ENCODE results near the gene NOD2. TPM values are rescaled to one million over a fixed set of nuclear protein-coding genes. Genes with fewer than 3 reads are reported as not detected.
A peak's percentile ranks its signal among the peaks of the same experiment; 100 is the strongest.

Gene NOD2
- polyA plus RNA-seq, 2 donors, result 6.2 to 11.0 TPM

DNA sequence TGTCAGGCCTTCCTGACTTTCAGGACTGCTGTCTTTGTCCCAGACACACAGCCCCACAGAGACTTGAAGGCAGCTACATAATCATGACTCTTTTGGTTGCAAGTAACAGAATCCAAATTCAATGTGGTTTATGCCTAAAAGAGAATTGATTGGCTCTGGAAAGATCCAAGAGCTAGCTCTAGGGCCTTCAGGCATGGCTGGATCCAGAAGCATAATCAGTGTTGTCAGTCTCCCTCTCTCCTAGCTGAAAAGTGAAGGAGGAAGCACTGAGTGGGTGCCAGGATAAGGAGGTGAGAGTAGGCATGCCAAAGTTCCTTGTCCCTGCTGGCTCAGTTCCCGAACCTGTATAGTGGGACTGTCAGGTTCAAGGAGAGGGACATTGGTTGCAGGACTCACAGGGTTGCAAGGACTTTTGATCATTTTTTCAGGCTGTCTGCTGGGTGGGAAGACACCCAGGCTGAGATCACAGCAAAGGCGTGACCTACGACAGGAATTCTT lies 37.8 kb upstream of the NOD2 start:
- H3K27ac ChIP-seq (ENCODE audit: low read depth in 2 of 2, low read length in 1 of 2), result no peak overlapping the region
- WGBS, 2 donors, result 85 to 89% methylated on average over 3 of the region's 3 CpGs
- H3K9me3 ChIP-seq (ENCODE audit: control insufficient read depth in 2 of 2, insufficient read depth in 1 of 2, low read depth in 1 of 2, low read length in 1 of 2), result no peaks in the 10 kb centered on the region
- H3K4me1 ChIP-seq (ENCODE audit: control insufficient read depth in 2 of 2, insufficient read depth in 2 of 2, low read length in 1 of 2), result no peaks in the 10 kb centered on the region
- H3K27me3 ChIP-seq (ENCODE audit: control insufficient read depth in 1 of 2, insufficient read depth in 2 of 2, low read length in 2 of 2), result no peaks in the 10 kb centered on the region
- H3K36me3 ChIP-seq (ENCODE audit: control insufficient read depth in 2 of 2, insufficient read depth in 2 of 2, low read length in 1 of 2), result no peaks in the 10 kb centered on the region
- no peak overlapping the region for H3K4me3 ChIP-seq (ENCODE audit: low read depth in 1 of 2, low read length in 2 of 2)

- H3K9me3 ChIP-seq (ENCODE audit: control insufficient read depth in 2 of 2, insufficient read depth in 1 of 2, low read depth in 1 of 2, low read length in 1 of 2), result no peaks in the 10 kb centered on the region
- 55 to 63% methylated on average over 5 of the region's 5 CpGs for WGBS, 2 donors
- H3K36me3 ChIP-seq (ENCODE audit: control insufficient read depth in 2 of 2, insufficient read depth in 2 of 2, low read length in 1 of 2), result no peaks in the 10 kb centered on the region
- H3K4me1 ChIP-seq (ENCODE audit: control insufficient read depth in 2 of 2, insufficient read depth in 2 of 2, low read length in 1 of 2), result no peaks in the 10 kb centered on the region
- no peak overlapping the region for H3K4me3 ChIP-seq (ENCODE audit: low read depth in 1 of 2, low read length in 2 of 2)
- H3K27ac ChIP-seq (ENCODE audit: low read depth in 2 of 2, low read length in 1 of 2), result no peak overlapping the region
- H3K27me3 ChIP-seq (ENCODE audit: control insufficient read depth in 1 of 2, insufficient read depth in 2 of 2, low read length in 2 of 2), result no peaks in the 10 kb centered on the region
These were observed 36.2 kb upstream of the NOD2 start for GRCh38 chr16:50657241-50657640.

DNA sequence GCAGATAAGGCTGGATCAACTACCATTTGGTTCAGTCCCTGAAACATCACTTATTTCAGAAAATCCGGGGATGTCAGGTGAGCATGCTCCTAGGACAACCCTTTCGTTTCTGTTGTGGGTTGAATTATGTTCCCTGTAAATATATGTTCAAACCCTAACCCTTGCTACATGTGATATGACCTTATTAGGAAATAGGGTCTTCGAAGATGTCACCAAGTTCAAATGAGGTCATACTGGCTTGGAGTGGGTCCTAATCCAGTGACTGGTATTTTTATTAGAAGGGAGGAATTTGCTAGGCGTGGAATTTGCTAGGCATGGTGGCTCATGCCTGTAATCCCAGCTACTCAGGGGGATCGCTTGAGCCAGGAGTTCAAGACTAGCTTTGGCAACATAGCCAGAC lies 33.6 kb upstream of the NOD2 start:
- H3K4me3 ChIP-seq (ENCODE audit: low read depth in 1 of 2, low read length in 2 of 2), result no peak overlapping the region
- peaks cover 0 to 4% of the 10 kb centered on the region in 2 donors for H3K9me3 ChIP-seq (ENCODE audit: control insufficient read depth in 2 of 2, insufficient read depth in 1 of 2, low read depth in 1 of 2, low read length in 1 of 2)
- WGBS, 2 donors, result 78 to 83% methylated on average over 5 of the region's 5 CpGs
- H3K36me3 ChIP-seq (ENCODE audit: control insufficient read depth in 2 of 2, insufficient read depth in 2 of 2, low read length in 1 of 2), result no peaks in the 10 kb centered on the region
- peaks cover 0 to under 1% of the 10 kb centered on the region in 2 donors for H3K4me1 ChIP-seq (ENCODE audit: control insufficient read depth in 2 of 2, insufficient read depth in 2 of 2, low read length in 1 of 2)
- no peaks in the 10 kb centered on the region for H3K27me3 ChIP-seq (ENCODE audit: control insufficient read depth in 1 of 2, insufficient read depth in 2 of 2, low read length in 2 of 2)
- no peak overlapping the region for H3K27ac ChIP-seq (ENCODE audit: low read depth in 2 of 2, low read length in 1 of 2)

DNA sequence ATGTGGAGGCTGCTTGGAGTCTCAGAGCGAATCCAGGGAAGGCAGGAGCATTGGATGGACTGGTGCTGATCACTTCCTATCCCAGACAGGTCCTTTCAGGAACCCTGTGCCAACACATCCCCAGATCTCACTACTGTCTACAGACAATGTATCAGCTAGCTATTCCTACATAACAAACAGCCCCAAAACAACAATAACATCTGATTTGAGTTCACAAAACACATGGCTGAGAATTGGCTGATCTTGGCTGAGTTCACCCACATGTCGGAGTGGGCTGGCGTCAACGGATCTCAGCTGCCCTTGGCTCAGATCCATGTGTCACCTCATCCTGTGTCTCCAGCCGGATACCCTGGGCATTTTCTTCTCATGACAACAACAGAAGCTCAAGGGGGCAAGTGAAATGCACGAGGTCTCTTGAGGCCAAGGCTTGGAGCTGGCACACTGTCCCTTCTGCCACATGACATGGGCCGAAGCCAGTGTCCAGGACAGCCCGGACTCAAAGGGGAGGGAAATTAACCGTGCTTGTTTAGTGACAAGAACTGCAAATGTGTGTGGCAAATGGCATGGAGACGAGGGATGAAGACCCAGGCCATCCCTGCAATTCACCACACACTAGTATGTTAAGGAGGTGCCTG lies 31.0 kb upstream of the NOD2 start:
- Histone ChIP-seq H3K4me1 (ENCODE audit: control insufficient read depth in 2 of 2, insufficient read depth in 2 of 2, low read length in 1 of 2) (peaks cover 2 to 4% of the 10 kb centered on the region in 2 donors), H3K4me3 (ENCODE audit: low read depth in 1 of 2, low read length in 2 of 2) (no peak overlapping the region), H3K9me3 (ENCODE audit: control insufficient read depth in 2 of 2, insufficient read depth in 1 of 2, low read depth in 1 of 2, low read length in 1 of 2) (peaks cover 0 to 4% of the 10 kb centered on the region in 2 donors), H3K36me3 (ENCODE audit: control insufficient read depth in 2 of 2, insufficient read depth in 2 of 2, low read length in 1 of 2) (no peaks in the 10 kb centered on the region), H3K27ac (ENCODE audit: low read depth in 2 of 2, low read length in 1 of 2) (no peak overlapping the region), H3K27me3 (ENCODE audit: control insufficient read depth in 1 of 2, insufficient read depth in 2 of 2, low read length in 2 of 2) (no peaks in the 10 kb centered on the region)
- WGBS, 2 donors, result 83 to 89% methylated on average over 10 of the region's 10 CpGs

DNA sequence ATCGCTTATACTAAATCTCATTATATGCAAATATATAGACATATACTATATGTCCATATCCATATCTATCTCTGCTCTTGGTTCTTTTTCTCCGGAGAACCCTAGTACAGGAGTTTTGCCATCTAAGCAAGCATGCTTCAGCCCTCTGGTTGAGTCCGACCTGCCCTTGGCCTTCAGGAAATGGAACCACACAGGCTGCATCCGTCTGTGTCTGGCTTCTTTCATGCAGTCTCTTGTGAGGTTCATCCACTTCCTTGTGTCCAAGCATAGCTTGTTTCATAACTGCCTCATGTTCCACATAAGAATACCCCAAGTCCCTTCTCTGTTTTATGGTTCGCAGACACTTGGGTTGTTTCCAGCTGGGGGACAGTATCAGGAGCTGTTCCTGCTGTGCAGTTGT lies 29.1 kb upstream of the NOD2 start:
- peaks cover 0 to 4% of the 10 kb centered on the region in 2 donors for H3K9me3 ChIP-seq (ENCODE audit: control insufficient read depth in 2 of 2, insufficient read depth in 1 of 2, low read depth in 1 of 2, low read length in 1 of 2)
- no peaks in the 10 kb centered on the region for H3K27me3 ChIP-seq (ENCODE audit: control insufficient read depth in 1 of 2, insufficient read depth in 2 of 2, low read length in 2 of 2)
- H3K4me1 ChIP-seq (ENCODE audit: control insufficient read depth in 2 of 2, insufficient read depth in 2 of 2, low read length in 1 of 2), result peaks cover 8 to 13% of the 10 kb centered on the region in 2 donors
- 93 to 95% methylated on average over 5 of the region's 5 CpGs for WGBS, 2 donors
- H3K27ac ChIP-seq (ENCODE audit: low read depth in 2 of 2, low read length in 1 of 2), result no peak overlapping the region
- no peaks in the 10 kb centered on the region for H3K36me3 ChIP-seq (ENCODE audit: control insufficient read depth in 2 of 2, insufficient read depth in 2 of 2, low read length in 1 of 2)
- H3K4me3 ChIP-seq (ENCODE audit: low read depth in 1 of 2, low read length in 2 of 2), result no peak overlapping the region

GRCh38 chr16:50665128-50665878 lies 28.1 kb upstream of the NOD2 start:
- Histone ChIP-seq H3K4me3 (ENCODE audit: low read depth in 1 of 2, low read length in 2 of 2) (peak overlapping the region; percentile 37 to 45), H3K27ac (ENCODE audit: low read depth in 2 of 2, low read length in 1 of 2) (peak overlapping the region in 1 of 2 donors; percentile 1)

DNA sequence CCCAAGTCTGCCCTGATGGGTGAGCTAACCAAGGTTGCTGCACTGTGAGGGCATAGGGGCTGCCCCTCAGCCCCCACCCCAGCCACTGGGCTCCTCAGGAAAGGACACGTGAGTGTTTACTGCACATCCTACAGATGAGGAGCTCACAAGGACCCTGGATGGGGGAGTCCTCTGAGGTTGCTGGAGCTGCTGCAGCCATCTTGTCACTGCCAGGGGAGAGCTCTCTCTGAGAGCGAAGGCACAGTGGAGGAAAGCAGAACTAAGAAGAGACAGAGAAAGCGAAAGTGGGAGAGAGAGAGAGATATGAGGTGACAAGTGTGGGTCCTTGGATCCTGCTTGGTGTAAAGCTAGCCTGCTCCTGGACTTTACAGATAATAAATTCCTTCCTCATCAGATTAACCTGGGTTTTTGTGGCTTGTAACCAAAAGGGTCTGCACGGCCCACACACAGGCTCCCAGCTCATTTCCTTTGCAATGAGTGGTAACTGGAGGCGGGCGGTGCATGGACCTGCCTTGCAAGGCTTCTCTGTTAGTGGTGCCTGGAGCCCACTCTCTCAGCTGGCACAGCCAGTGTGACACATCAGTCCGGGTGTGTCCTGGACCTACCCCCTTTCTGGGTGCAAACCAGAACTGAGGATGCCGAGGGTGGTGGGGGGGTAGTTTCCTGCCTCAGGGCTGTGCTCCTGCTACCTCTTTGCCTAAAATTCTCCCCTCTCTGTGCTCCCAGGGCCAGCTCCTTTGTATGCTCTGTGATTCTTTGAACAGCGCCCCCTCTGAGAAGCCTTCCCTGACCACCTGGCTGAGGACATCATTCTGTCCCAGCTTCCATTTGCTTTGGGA lies 26.5 kb upstream of the NOD2 start:
- Histone ChIP-seq H3K9me3 (ENCODE audit: control insufficient read depth in 2 of 2, insufficient read depth in 1 of 2, low read depth in 1 of 2, low read length in 1 of 2) (peaks cover 0 to 6% of the 10 kb centered on the region in 2 donors), H3K27ac (ENCODE audit: low read depth in 2 of 2, low read length in 1 of 2) (peak overlapping the region in 1 of 2 donors; percentile 75), H3K36me3 (ENCODE audit: control insufficient read depth in 2 of 2, insufficient read depth in 2 of 2, low read length in 1 of 2) (no peaks in the 10 kb centered on the region), H3K4me1 (ENCODE audit: control insufficient read depth in 2 of 2, insufficient read depth in 2 of 2, low read length in 1 of 2) (peaks cover 8 to 13% of the 10 kb centered on the region in 2 donors), H3K27me3 (ENCODE audit: control insufficient read depth in 1 of 2, insufficient read depth in 2 of 2, low read length in 2 of 2) (no peaks in the 10 kb centered on the region), H3K4me3 (ENCODE audit: low read depth in 1 of 2, low read length in 2 of 2) (no peak overlapping the region)
- 63 to 74% methylated on average over 9 of the region's 9 CpGs for WGBS, 2 donors

More at GRCh38 chr16:50665128-50665878, 28.1 kb upstream of the NOD2 start:
- peaks cover 0 to 4% of the 10 kb centered on the region in 2 donors for H3K9me3 ChIP-seq (ENCODE audit: control insufficient read depth in 2 of 2, insufficient read depth in 1 of 2, low read depth in 1 of 2, low read length in 1 of 2)
- no peaks in the 10 kb centered on the region for H3K27me3 ChIP-seq (ENCODE audit: control insufficient read depth in 1 of 2, insufficient read depth in 2 of 2, low read length in 2 of 2)
- H3K36me3 ChIP-seq (ENCODE audit: control insufficient read depth in 2 of 2, insufficient read depth in 2 of 2, low read length in 1 of 2), result no peaks in the 10 kb centered on the region
- H3K4me1 ChIP-seq (ENCODE audit: control insufficient read depth in 2 of 2, insufficient read depth in 2 of 2, low read length in 1 of 2), result peaks cover 8 to 13% of the 10 kb centered on the region in 2 donors
- WGBS, 2 donors, result 19 to 20% methylated on average over 40 of the region's 40 CpGs

- Histone ChIP-seq H3K27me3 (ENCODE audit: control insufficient read depth in 1 of 2, insufficient read depth in 2 of 2, low read length in 2 of 2) (no peaks in the 10 kb centered on the region), H3K9me3 (ENCODE audit: control insufficient read depth in 2 of 2, insufficient read depth in 1 of 2, low read depth in 1 of 2, low read length in 1 of 2) (peaks cover 0 to 10% of the 10 kb centered on the region in 2 donors), H3K4me3 (ENCODE audit: low read depth in 1 of 2, low read length in 2 of 2) (no peak overlapping the region), H3K27ac (ENCODE audit: low read depth in 2 of 2, low read length in 1 of 2) (peak overlapping the region; percentile 72 to 75), H3K4me1 (ENCODE audit: control insufficient read depth in 2 of 2, insufficient read depth in 2 of 2, low read length in 1 of 2) (peaks cover 8 to 13% of the 10 kb centered on the region in 2 donors), H3K36me3 (ENCODE audit: control insufficient read depth in 2 of 2, insufficient read depth in 2 of 2, low read length in 1 of 2) (no peaks in the 10 kb centered on the region)
- 85 to 86% methylated on average over 21 of the region's 21 CpGs for WGBS, 2 donors
These were observed 25.7 kb upstream of the NOD2 start for GRCh38 chr16:50667497-50668367.
